ENCODE results near the gene SLC4A11.

DNA sequence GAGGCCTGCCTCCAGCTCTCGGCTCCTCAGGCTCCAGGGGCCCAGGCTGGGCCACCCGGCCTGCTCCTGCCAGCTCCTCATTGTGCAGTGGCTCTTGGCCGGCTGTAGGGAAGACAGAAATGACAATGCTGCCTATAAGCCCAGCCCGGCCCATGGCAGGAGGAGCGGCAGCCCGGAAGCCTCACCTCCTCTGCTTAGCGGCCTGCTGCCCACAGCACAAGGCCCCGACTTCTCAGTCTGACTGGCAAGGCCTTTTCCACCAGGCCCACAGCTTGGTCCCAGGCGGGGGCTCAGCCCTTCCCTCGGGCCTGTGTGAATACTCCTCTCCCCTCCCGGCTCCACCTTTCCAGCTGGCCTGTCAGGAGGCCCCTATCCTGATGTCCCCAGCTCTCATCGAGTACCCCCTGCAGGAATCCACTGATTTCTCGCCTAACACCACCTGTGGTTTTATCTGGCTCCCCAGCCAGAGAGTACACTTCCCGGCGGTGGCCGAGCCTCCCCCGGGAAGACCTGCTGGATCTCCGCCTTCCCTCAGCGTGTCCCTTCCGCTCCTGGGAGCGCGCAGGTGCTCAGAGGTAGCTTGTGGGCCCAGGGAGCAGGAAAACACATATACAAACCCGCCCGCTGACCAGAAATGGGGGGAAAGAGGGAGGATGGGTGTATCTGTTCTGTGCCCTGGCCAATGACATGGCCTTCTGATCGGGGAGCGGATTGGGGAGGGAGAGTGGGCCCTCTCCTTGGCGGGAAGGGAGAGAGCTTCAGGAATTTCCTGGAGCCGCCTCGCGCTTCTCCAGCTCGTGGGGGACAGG is 35.5 kb downstream of the SLC4A11 start:
- TF ChIP-seq, protein P1, sequence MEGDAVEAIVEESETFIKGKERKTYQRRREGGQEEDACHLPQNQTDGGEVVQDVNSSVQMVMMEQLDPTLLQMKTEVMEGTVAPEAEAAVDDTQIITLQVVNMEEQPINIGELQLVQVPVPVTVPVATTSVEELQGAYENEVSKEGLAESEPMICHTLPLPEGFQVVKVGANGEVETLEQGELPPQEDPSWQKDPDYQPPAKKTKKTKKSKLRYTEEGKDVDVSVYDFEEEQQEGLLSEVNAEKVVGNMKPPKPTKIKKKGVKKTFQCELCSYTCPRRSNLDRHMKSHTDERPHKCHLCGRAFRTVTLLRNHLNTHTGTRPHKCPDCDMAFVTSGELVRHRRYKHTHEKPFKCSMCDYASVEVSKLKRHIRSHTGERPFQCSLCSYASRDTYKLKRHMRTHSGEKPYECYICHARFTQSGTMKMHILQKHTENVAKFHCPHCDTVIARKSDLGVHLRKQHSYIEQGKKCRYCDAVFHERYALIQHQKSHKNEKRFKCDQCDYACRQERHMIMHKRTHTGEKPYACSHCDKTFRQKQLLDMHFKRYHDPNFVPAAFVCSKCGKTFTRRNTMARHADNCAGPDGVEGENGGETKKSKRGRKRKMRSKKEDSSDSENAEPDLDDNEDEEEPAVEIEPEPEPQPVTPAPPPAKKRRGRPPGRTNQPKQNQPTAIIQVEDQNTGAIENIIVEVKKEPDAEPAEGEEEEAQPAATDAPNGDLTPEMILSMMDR (IDR thresholded peaks at IDR 0.05), result no peak
- TF ChIP-seq JUNB (IDR thresholded peaks at IDR 0.05) (no peak), CEBPB (IDR thresholded peaks at IDR 0.05) (no peak), RFX5 (IDR thresholded peaks at IDR 0.05) (no peak), POLR2A (IDR thresholded peaks at IDR 0.05; ENCODE audit: low read length) (peak; percentile 22; the same call in 1 of the 2 replicates), REST (IDR thresholded peaks at IDR 0.05) (no peak), HOXB13 (CRISPR knock-in tag; IDR thresholded peaks at IDR 0.05; ENCODE audit: low read depth) (no peak), MAFK (IDR thresholded peaks at IDR 0.05; ENCODE audit: partially characterized antibody) (no peak)
